Stomach smooth muscle (tissue), 2 donors: ENCODE data around the gene DNAJB11.
"Not testable (repeated sequence)": the region's sequence is repeated elsewhere in the genome, so short reads cannot be mapped to it uniquely, and the experiment has no call there.

Experiments used
- H3K27ac ChIP-seq: one replicate; pipeline ENCODE4 v1.7.0; 2013; ENCODE audit warnings: mild to moderate bottlenecking, low read length, inconsistent platforms
- H3K27me3 ChIP-seq, 2 donors: one replicate each; pipeline ENCODE4 v1.7.0; 2013; ENCODE audit warnings: low read length in 2 of 2; ENCODE audit not compliant: insufficient read depth in 2 of 2, control insufficient read depth in 1 of 2
- H3K36me3 ChIP-seq, 2 donors: one replicate each; pipeline ENCODE4 v1.7.0; 2013; ENCODE audit warnings: low read length in 2 of 2; ENCODE audit not compliant: control insufficient read depth in 2 of 2, insufficient read depth in 2 of 2
- H3K4me1 ChIP-seq: one replicate; pipeline ENCODE4 v1.7.0; 2013; ENCODE audit warnings: low read length; ENCODE audit not compliant: control insufficient read depth, insufficient read depth
- H3K4me3 ChIP-seq, 2 donors: one replicate each; pipeline ENCODE4 v1.7.0; 2013; ENCODE audit warnings: low read length in 2 of 2
- H3K9ac ChIP-seq, 2 donors: one replicate each; pipeline ENCODE4 v1.7.0; 2013; ENCODE audit warnings: low read length in 2 of 2, mild to moderate bottlenecking in 1 of 2
- H3K9me3 ChIP-seq, 2 donors: one replicate each; pipeline ENCODE4 v1.7.0; 2013; ENCODE audit warnings: low read length in 2 of 2; ENCODE audit not compliant: control insufficient read depth in 2 of 2
- donor health status: healthy.
- donor health status: Pancreatic carcinoma.

Gene DNAJB11

GRCh38 chr3:186570096-186570940 is at the start of gene DNAJB11:
Gene DNAJB11, plus strand, starts transcription at chr3:186570720. Its CDS starts 178 bp downstream, at chr3:186570898.
- H3K36me3 ChIP-seq: peaks cover under 1 to 6% of the 10 kb centered on the region in 2 donors
- H3K4me1 ChIP-seq: peaks cover 31% of the 10 kb centered on the region
- H3K9me3 ChIP-seq: no peaks in the 10 kb centered on the region
- no peaks in the 10 kb centered on the region for H3K27me3 ChIP-seq
- peak within 1 kb of the TSS; percentile 92 for H3K27ac ChIP-seq
- peak within 1 kb of the TSS; percentile 93 to 96 for H3K4me3 ChIP-seq
- H3K9ac ChIP-seq: peak within 1 kb of the TSS; percentile 88 to 92

- no peak overlapping the region for H3K9ac ChIP-seq
- peaks cover 0 to 3% of the 10 kb centered on the region in 2 donors for H3K27me3 ChIP-seq
- no peaks in the 10 kb centered on the region for H3K9me3 ChIP-seq
- H3K27ac ChIP-seq: no peak overlapping the region
- peaks cover 2% of the 10 kb centered on the region for H3K4me1 ChIP-seq
- no peaks in the 10 kb centered on the region for H3K36me3 ChIP-seq
- H3K4me3 ChIP-seq: no peak overlapping the region
Measured at GRCh38 chr3:186520957-186521842, 49.3 kb upstream of the DNAJB11 start.

- no peak overlapping the region for H3K4me3 ChIP-seq
- no peaks in the 10 kb centered on the region for H3K9me3 ChIP-seq
- H3K9ac ChIP-seq: no peak overlapping the region
- no peaks in the 10 kb centered on the region for H3K36me3 ChIP-seq
- no peaks in the 10 kb centered on the region for H3K27me3 ChIP-seq
- peaks cover 2% of the 10 kb centered on the region for H3K4me1 ChIP-seq
- H3K27ac ChIP-seq: no peak overlapping the region
Measured at GRCh38 chr3:186523022-186523421, 47.5 kb upstream of the DNAJB11 start.

GRCh38 chr3:186523434-186523833 is 47.1 kb upstream of the DNAJB11 start:
- no peaks in the 10 kb centered on the region for H3K9me3 ChIP-seq
- no peaks in the 10 kb centered on the region for H3K27me3 ChIP-seq
- no peaks in the 10 kb centered on the region for H3K36me3 ChIP-seq
- no peak overlapping the region for H3K9ac ChIP-seq
- no peak overlapping the region for H3K27ac ChIP-seq
- H3K4me1 ChIP-seq: peaks cover 2% of the 10 kb centered on the region
- H3K4me3 ChIP-seq: no peak overlapping the region

- Histone ChIP-seq H3K9me3 (no peaks in the 10 kb centered on the region), H3K36me3 (no peaks in the 10 kb centered on the region), H3K4me1 (peaks cover 2% of the 10 kb centered on the region), H3K27me3 (no peaks in the 10 kb centered on the region), H3K9ac (no peak overlapping the region), H3K4me3 (no peak overlapping the region), H3K27ac (no peak overlapping the region)
Measured at GRCh38 chr3:186524616-186525015, 45.9 kb upstream of the DNAJB11 start.

- Histone ChIP-seq H3K4me3 (no peak overlapping the region), H3K27me3 (no peaks in the 10 kb centered on the region), H3K27ac (no peak overlapping the region), H3K36me3 (no peaks in the 10 kb centered on the region), H3K9ac (no peak overlapping the region), H3K9me3 (no peaks in the 10 kb centered on the region), H3K4me1 (peaks cover 2% of the 10 kb centered on the region)
Measured at GRCh38 chr3:186525369-186526255, 44.9 kb upstream of the DNAJB11 start.

- no peak overlapping the region for H3K4me3 ChIP-seq
- H3K27ac ChIP-seq: no peak overlapping the region
- no peak overlapping the region for H3K9ac ChIP-seq
- H3K36me3 ChIP-seq: no peaks in the 10 kb centered on the region
- no peaks in the 10 kb centered on the region for H3K9me3 ChIP-seq
- H3K27me3 ChIP-seq: no peaks in the 10 kb centered on the region
- H3K4me1 ChIP-seq: peaks cover 2% of the 10 kb centered on the region
Measured at GRCh38 chr3:186526256-186526606, 44.3 kb upstream of the DNAJB11 start.

- Histone ChIP-seq H3K4me1 (peaks cover 2% of the 10 kb centered on the region), H3K27me3 (no peaks in the 10 kb centered on the region), H3K27ac (no peak overlapping the region), H3K9me3 (no peaks in the 10 kb centered on the region), H3K9ac (no peak overlapping the region), H3K36me3 (no peaks in the 10 kb centered on the region), H3K4me3 (no peak overlapping the region)
Measured at GRCh38 chr3:186529201-186529999, 41.1 kb upstream of the DNAJB11 start.

- Histone ChIP-seq H3K9ac (no peak overlapping the region), H3K36me3 (no peaks in the 10 kb centered on the region), H3K27me3 (no peaks in the 10 kb centered on the region), H3K4me3 (no peak overlapping the region), H3K27ac (no peak overlapping the region), H3K4me1 (peaks cover 2% of the 10 kb centered on the region), H3K9me3 (no peaks in the 10 kb centered on the region)
Measured at GRCh38 chr3:186530415-186530814, 40.1 kb upstream of the DNAJB11 start.

- not testable (repeated sequence) for H3K9ac ChIP-seq, H3K27ac ChIP-seq, H3K4me1 ChIP-seq, H3K9me3 ChIP-seq, H3K36me3 ChIP-seq, H3K4me3 ChIP-seq, H3K27me3 ChIP-seq
Measured at GRCh38 chr3:186531694-186532093, 38.8 kb upstream of the DNAJB11 start.
